Psoas muscle (tissue), 8 donors: ENCODE results near the gene ARHGEF16. TPM values are rescaled to one million over a fixed set of nuclear protein-coding genes. Genes with fewer than 3 reads are reported as not detected.

Experiments
- ATAC-seq, 4 donors: fragments of 200-7000 bp; cut with Tn5 transposase; one replicate each; pipeline ENCODE4 v1.9.1; 2020; ENCODE audit warnings: moderate library complexity in 3 of 4, mild to moderate bottlenecking in 2 of 4
- DNase-seq, 2 donors: peaks; one replicate each; pipeline ENCODE4 v3.0.0-alpha.2; 2020
- H3K27ac ChIP-seq: fragments of 200-600 bp; one replicate; pipeline ENCODE4 v1.8.0; 2022
- H3K27me3 ChIP-seq, 3 donors: fragments of 200-600 bp in 1 of 3; one replicate each; pipeline versions ENCODE4 v1.6.1 to v1.8.0; 2013 to 2022; ENCODE audit warnings: low read length in 2 of 3, mild to moderate bottlenecking in 2 of 3, moderate library complexity in 1 of 3; ENCODE audit not compliant: insufficient read depth in 3 of 3
- H3K36me3 ChIP-seq, 2 donors: fragments of 200-600 bp in 1 of 2; one replicate each; pipeline versions ENCODE4 v1.6.1 to v1.8.0; 2013 to 2022; ENCODE audit warnings: low read depth in 1 of 2, mild to moderate bottlenecking in 1 of 2, moderate library complexity in 1 of 2; ENCODE audit not compliant: insufficient read depth in 1 of 2
- H3K4me1 ChIP-seq: fragments of 200-600 bp; one replicate; pipeline ENCODE4 v1.8.0; 2022
- H3K4me3 ChIP-seq: fragments of 200-600 bp; one replicate; pipeline ENCODE4 v1.8.0; 2022; ENCODE audit warnings: mild to moderate bottlenecking
- H3K9me3 ChIP-seq: fragments of 200-600 bp; one replicate; pipeline ENCODE4 v1.8.0; 2022
- WGBS, 3 donors: extraction: QIAGEN DNeasy Blood & Tissue Kit; methylation state at CpG; one replicate each; pipeline versions ENCODE4 v1.1.6 to v1.1.7; 2013; 5-methylcytosine and 5-hydroxymethylcytosine counted together
- intact Hi-C, 2 donors: fragments of 100-400 bp; cut with DNase I; formaldehyde crosslinking; loops; one replicate each; pipeline versions ENCODE4 v1.11.0 to v1.14.2; 2022
- polyA plus RNA-seq, 3 donors: library from polyadenylated mRNA; stranded (reverse); fragments of 200-250 nt; gene quantifications; one replicate each; pipeline ENCODE4 v1.2.3, GENCODE V29; 2013
- total RNA-seq, 4 donors: library from RNA; stranded (reverse); fragmentation: NEBNext Ultra II Directional in 2 of 4; extraction: Animal tissue kit (Norgen Biotek cat#: 25700) in 2 of 4; gene quantifications; one replicate each; pipeline versions ENCODE4 v1.2.1 to v1.2.4, GENCODE V29; 2021 to 2023
- TF ChIP-seq, protein P1 (sequence below): fragments of 200-600 bp; IDR thresholded peaks from one replicate; pipeline ENCODE4 v1.8.0; 2022; ENCODE audit warnings: antibody characterized with exemption
- donor health status: healthy with polysubstance abuse.
- donor health status: DM: no; HTN: no; CAD: no; lungs with moderate emphysema.
- donor health status: Bipolar disorder and iron deficiency.
- donor health status: healthy.
- donor health status: DM: yes; HTN: yes; CAD: no.
- donor health status: DM: no; HTN: no; CAD: no.
- donor health status: DM: no; HTN: no; CAD: no.
- donor health status: DM: yes; HTN: yes; CAD: no.

ARHGEF16 gene
- total and polyA plus RNA-seq, 7 donors, result 0.29 to 0.56 (median 0.51) TPM

DNA sequence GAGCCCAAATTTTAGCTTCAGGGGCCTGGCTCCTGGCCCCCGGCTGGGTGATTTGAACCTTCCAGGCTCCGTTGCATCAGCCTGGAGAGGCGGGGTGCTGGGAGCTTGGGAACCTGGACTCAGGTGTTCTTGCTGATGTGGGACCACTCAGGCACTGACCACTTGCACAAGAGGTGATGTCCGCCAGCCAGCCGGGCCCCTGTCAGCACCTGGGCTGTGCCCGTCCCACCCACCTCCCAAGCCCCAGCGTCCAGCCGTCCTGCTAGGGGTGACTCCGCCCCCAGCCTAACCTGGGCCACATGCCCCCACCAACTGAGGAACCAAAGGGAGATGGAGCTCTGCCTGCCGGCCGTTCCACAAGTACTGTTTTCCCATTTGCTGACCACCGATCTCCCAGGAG is 47.4 kb upstream of the ARHGEF16 start:
- H3K36me3 ChIP-seq, result no peaks in the 10 kb centered on the region
- 91 to 92% (median 92%) methylated on average over 12 of the region's 12 CpGs for WGBS, 3 donors
- TF ChIP-seq, protein P1, sequence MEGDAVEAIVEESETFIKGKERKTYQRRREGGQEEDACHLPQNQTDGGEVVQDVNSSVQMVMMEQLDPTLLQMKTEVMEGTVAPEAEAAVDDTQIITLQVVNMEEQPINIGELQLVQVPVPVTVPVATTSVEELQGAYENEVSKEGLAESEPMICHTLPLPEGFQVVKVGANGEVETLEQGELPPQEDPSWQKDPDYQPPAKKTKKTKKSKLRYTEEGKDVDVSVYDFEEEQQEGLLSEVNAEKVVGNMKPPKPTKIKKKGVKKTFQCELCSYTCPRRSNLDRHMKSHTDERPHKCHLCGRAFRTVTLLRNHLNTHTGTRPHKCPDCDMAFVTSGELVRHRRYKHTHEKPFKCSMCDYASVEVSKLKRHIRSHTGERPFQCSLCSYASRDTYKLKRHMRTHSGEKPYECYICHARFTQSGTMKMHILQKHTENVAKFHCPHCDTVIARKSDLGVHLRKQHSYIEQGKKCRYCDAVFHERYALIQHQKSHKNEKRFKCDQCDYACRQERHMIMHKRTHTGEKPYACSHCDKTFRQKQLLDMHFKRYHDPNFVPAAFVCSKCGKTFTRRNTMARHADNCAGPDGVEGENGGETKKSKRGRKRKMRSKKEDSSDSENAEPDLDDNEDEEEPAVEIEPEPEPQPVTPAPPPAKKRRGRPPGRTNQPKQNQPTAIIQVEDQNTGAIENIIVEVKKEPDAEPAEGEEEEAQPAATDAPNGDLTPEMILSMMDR, result no peak
- intact Hi-C loops, result no loop called here
- H3K4me1 ChIP-seq, result no peaks in the 10 kb centered on the region
- no peak for DNase-seq
- H3K4me3 ChIP-seq, result no peak overlapping the region
- no peaks in the 10 kb centered on the region for H3K9me3 ChIP-seq
- H3K27ac ChIP-seq, result no peak overlapping the region
- peaks cover 0 to 13% (median 2%) of the 10 kb centered on the region in 3 donors for H3K27me3 ChIP-seq
- no peak for ATAC-seq

DNA sequence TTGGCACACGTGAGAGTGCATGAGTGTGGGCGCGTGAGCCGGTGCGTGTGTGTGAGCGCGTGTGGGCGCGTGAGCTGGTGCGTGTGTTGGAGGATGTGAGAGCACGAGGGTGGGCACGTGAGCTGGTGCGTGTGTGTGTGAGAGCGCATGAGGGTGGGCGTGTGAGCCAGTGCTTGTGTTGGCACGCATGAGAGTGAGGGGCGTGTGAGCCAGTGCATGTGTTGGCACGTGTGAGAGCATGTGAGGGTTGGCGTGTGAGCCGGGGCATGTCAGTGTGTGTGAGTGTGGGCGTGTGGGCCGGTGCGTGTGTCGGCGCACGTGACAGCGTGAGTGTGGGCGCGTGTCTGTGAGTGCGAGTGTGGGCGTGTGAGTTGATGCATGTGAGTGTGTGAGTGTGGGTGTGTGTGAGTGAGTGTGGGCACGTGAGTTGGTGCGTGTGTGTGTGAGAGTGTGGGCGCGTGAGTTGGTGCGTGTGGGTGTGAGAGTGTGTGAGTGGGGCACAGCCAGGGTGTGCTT is 45.7 kb upstream of the ARHGEF16 start:
- H3K27ac ChIP-seq, result no peak overlapping the region
- H3K27me3 ChIP-seq, result peaks cover 0 to 22% (median 6%) of the 10 kb centered on the region in 3 donors
- 92 to 95% (median 93%) methylated on average over 36 of the region's 36 CpGs for WGBS, 3 donors
- H3K36me3 ChIP-seq, result no peaks in the 10 kb centered on the region
- H3K4me1 ChIP-seq, result no peaks in the 10 kb centered on the region
- no peaks in the 10 kb centered on the region for H3K9me3 ChIP-seq
- H3K4me3 ChIP-seq, result no peak overlapping the region
- DNase-seq (no peak), ATAC-seq (no peak)
- TF ChIP-seq, protein P1, result no peak
- intact Hi-C loops, result no loop called here

DNA sequence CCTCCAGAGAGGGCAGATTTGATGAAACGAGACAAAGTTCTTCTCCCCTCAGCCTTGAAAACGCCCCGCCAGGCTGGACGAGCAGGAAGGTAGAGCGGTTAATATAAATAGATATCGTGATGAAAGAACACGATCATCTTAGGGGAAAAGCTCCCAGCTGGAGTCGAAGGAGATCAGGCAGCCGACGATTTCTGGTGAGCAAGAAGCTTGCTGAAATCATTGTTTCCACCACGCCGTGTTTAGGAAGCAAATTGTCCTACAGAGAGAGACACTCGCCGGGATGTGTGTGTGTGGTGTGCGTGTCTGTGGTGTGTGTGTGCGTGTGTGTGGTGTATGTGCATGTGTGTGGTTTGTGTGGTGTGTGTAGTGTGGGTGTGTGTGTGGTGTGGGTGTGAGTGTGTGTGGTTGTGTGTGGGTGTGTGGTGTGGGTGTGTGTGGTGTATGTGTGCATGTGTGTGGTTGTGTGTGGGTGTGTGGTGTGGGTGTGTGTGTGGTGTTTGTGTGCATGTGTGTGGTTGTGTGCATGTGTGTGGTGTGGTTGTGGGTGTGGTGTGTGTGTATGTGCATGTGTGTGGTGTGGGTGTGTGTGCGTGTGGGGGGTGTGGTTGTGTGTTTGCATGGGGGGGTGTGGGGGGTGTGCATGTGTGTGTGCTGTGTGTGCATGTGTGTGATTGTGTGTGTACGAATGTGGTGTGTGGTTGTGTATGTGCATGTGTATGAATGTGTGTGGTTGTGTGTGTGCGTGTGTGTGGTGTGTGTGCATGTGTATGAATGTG is 44.9 kb upstream of the ARHGEF16 start:
- peaks cover 0 to 22% (median 6%) of the 10 kb centered on the region in 3 donors for H3K27me3 ChIP-seq
- 75 to 76% (median 75%) methylated on average over 19 of the region's 19 CpGs for WGBS, 3 donors
- no peaks in the 10 kb centered on the region for H3K4me1 ChIP-seq
- no peak overlapping the region for H3K27ac ChIP-seq
- H3K36me3 ChIP-seq, result no peaks in the 10 kb centered on the region
- DNase-seq, result no peak
- intact Hi-C loops, result loop anchor here in 1 of 2 donors (1.0 kb wide), 1 partner anchor 397 kb away; no protein-coding TSS in a partner anchor
- no peak overlapping the region for H3K4me3 ChIP-seq
- no peak for ATAC-seq
- TF ChIP-seq, protein P1, result no peak
- H3K9me3 ChIP-seq, result no peaks in the 10 kb centered on the region

DNA sequence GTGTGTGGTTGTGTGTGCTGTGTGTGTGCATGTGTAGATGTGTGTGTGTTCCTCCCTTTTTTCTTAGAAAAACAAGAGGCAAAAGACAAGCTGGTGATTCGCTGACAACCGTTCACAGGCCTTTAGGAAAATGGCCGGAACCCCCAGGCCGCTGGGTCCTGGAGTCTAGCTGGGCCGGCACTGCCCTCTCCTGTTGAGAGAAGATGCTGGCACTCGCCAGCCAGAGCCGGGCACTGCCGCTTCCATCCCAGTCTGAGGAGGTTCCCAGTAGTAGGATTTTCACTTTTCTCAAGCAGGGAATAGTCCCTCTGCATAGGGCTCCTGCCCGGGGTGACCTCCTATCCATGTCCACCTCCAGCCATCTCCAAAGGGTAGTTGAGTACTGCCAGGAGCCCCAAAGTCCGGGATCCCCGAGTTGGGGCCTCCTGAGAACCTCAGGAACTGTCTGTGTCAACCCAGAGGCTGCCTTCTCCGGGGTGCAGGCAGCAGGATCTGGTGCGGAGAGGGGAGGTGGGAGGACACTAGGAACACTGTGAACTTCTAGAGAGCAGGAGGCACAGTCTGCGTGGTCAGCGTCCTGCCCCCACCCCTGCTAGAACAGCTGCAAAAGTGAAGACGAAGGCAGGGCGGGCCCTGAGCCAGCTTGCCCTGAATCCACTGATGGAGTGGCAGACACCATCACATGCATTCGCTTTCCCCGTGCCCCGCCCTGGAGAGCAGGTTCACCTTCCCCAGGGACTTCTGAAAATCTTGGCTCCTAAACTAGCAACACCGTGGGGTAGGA is 44.1 kb upstream of the ARHGEF16 start:
- ATAC-seq (peak; percentile 64 to 72 (median 68)), DNase-seq (peak; percentile 39 to 70)
- TF ChIP-seq, protein P1, result peak; percentile 60
- no peaks in the 10 kb centered on the region for H3K9me3 ChIP-seq
- H3K27me3 ChIP-seq, result peaks cover 0 to 22% (median 6%) of the 10 kb centered on the region in 3 donors
- WGBS, 3 donors, result 18 to 22% (median 21%) methylated on average over 21 of the region's 21 CpGs
- no peak overlapping the region for H3K4me3 ChIP-seq
- intact Hi-C loops, result loop anchor here in 1 of 2 donors (1.0 kb wide), 1 partner anchor 398 kb away; no protein-coding TSS in a partner anchor
- no peak overlapping the region for H3K27ac ChIP-seq
- no peaks in the 10 kb centered on the region for H3K4me1 ChIP-seq
- no peaks in the 10 kb centered on the region for H3K36me3 ChIP-seq
